DMS153 (cell line): ENCODE measurements around the gene AQP12A.
"Not testable (repeated sequence)": the region's sequence is repeated elsewhere in the genome, so short reads cannot be mapped to it uniquely, and the experiment has no call there.

Source experiments
- DNase-seq: peaks from one replicate; lab custom pipeline; 2025; lab: John Stamatoyannopoulos, UW

The AQP12A gene

DNA sequence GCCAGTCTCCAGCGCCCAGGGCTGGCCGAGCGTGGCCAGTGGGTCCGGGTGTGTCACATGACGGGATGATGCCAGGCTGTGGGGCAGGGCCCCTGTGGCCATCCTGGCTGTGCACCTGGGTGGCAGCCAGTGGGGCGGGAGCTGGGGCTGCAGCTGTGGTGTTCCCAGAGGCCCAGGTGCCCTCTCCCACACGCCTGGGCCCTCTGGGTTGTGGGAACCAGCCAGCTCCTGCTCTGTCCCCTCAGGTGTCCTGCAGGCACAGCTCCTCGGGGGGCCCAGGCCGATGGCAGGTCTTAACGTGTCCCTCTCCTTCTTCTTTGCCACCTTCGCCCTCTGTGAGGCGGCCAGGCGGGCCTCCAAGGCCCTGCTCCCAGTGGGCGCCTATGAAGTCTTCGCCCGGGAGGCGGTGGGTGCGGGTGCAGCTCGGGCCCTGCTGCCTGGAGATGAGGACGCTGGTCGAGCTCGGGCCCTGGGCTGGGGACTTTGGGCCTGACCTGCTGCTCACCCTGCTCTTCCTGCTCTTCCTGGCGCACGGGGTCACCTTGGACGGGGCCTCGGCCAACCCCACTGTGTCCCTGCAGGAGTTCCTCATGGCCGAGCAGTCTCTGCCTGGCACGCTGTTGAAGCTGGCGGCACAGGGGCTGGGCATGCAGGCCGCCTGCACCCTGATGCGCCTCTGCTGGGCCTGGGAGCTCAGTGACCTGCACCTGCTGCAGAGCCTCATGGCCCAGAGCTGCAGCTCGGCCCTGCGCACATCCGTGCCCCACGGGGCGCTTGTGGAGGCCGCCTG is at the start of gene AQP12A:
TSS of gene AQP12A (plus strand) at position 236 of the 790 bp plus-strand sequence. CDS start at position 284, 48 bp downstream.
- DNase-seq, result not testable (repeated sequence)

DNA sequence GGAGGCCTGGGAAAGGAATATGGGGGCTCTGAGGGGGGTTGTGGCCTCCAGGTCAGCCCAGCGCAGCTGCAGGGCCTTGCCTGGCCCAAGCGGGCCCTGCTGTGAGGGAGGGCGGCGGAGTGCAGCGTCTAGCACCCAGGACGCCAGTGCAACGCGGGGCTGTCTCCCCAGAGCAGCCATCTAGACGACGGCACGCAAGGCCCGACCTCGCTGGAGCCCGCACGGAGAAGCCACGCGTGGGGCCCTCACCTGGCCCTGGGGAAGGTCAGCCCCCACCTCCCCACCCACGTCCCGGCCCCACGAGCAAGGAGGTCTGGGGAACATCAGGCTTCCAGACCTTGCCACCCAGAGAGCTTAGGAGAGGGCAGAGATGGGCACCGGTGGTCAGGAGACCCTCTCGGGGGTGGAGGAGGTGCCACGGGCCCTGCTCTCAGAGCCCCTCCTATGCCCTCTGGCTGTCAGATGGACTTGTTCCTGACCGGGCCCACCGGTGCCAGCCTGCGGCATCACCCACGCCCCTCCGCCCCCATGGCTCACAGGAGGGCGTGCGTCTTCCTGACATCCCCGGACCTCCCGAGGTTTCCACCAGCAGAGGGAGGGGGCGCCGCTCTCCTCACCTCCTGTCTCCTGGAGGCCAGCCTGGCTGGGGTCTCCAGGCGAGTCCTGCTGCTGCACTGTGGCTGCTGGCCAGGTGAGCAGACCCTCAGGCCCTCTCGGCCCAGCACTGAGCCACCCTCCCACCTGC is 49.4 kb upstream of the AQP12A start:
- DNase-seq, result no peak

DNA sequence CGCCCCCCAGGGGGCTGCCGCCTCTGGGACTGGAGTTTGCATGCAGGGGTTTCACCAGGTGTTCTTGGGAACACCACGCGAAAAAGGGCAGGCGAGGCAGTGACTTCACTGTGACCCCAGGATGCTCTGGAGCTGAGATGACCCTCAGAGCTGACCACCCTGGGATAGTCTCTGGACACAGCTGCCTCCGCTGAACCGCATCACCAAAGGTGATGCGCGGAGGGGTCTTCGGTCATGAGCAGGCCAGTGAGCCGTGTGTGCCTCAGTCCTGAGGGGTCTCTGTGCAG is 48.9 kb upstream of the AQP12A start:
- no peak for DNase-seq

GRCh38 chr2:240643093-240643810 is 48.4 kb upstream of the AQP12A start:
- no peak for DNase-seq

DNA sequence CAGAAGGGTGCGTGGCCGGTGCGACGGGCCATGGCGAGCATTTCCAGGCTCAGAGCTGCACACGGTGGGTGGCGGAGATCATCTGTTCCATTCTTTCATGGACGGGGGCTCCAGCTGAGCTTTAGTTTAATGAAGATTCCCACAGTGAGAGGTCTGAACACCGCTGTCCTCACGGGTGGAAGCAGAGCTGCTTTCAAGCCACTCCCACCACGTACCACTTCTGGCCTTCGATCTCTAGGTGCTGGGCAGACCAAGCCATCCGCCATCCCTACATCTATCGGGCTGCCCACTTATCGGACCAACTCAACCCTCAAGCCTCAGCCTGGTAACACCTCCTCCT is 47.9 kb upstream of the AQP12A start:
- no peak for DNase-seq

DNA sequence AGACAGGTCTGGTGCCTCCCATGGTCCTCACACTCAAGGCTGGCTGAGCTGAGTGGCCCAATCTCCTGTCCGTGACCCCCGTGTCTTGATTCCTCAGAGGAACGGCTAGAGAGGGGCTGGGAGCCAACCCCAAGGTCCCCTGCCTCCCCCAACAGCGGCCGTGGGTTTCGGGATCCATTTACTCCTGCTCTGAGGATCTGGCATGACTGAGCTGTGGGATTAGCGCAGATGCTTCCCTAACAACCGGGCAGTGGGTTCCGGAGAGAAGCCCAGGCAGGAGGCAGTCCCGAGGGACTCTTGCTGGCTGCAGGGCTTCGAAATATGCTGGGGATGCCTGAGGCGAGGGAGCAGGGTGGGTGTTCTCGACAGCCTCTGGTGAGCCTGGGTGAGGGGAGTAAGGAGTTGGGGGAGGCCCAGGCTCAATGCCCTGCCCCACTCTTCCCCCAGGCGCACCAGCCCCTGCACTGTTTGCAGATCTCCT is 47.5 kb upstream of the AQP12A start:
- DNase-seq, result no peak

- DNase-seq, result no peak
Observed at GRCh38 chr2:240644859-240645301, 46.8 kb upstream of the AQP12A start.

- DNase-seq, result no peak
Observed at GRCh38 chr2:240645346-240645745, 46.3 kb upstream of the AQP12A start.

DNA sequence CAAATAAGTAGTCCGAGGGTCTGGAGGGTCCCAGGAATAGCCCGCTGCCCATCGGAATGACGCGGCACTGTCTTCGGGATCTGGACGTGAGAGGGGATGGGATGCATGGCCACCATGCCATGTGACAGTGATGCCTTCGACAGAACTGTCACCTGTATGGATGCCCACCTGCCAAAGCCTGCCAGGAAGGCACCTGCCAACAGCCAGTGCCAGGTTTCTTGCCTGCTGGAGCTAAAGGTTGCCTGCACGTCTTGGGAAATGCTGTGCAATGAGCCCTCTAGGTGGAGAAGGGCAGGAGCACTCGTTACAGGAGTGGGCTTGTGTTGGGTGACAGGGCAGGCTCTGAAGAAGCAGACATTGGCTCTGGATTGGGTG is 45.9 kb upstream of the AQP12A start:
- DNase-seq, result no peak

GRCh38 chr2:240646176-240646899 is 45.3 kb upstream of the AQP12A start:
- DNase-seq, result no peak

- no peak for DNase-seq
Observed at GRCh38 chr2:240646900-240647502, 44.7 kb upstream of the AQP12A start.

GRCh38 chr2:240647503-240648154 is 44.0 kb upstream of the AQP12A start:
- no peak for DNase-seq

- DNase-seq, result no peak
Observed at GRCh38 chr2:240648155-240648649, 43.5 kb upstream of the AQP12A start.

DNA sequence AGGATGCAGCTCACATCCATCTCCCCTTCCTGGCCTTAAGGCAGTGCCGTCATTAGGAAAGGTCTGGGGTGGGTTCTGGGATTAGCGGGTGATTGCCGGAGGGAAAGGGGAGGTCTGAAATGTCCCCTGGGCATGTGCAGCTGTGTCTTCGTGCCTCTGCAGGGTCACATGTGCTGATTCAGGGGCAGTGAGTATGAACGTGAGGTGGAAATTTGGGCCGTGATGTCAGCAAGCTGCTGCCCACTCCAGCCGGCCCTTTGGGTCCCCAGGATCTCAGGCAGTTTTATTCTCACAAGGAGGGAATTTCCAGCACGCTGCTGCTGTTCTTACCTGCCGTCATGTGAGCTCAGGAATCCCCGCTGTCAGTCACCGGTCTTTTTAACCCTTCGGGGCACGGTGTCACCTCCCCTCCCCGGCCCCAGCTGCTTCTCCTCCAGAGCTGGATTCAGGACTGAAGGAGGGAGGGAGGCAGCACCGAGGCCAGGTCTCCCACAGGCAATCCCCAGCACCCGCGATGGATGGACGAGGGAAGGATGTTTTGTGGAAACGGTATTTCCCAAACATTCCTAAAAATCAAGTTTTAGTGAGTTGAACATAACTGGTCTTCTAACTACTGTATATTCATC is 42.9 kb upstream of the AQP12A start:
- DNase-seq, result no peak

DNA sequence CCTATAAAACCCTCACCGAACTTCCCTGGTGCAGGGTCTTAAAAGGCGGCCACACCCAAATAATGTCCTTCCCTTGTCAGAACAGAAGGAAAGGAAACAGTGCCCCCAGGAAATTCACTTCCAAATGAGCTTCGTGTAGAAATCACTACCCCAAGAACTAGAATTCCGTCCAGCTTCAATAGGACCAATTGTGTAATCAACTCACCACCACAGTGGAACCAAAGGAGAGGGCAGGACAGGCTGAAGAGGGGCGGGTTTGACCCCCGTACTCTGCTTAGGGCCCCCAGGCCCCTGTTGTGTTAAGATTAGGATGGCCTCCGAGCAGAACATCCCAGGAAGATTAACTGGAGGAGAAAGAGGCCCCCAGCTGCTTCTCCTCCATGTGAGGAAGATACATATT is 42.3 kb upstream of the AQP12A start:
- no peak for DNase-seq

DNA sequence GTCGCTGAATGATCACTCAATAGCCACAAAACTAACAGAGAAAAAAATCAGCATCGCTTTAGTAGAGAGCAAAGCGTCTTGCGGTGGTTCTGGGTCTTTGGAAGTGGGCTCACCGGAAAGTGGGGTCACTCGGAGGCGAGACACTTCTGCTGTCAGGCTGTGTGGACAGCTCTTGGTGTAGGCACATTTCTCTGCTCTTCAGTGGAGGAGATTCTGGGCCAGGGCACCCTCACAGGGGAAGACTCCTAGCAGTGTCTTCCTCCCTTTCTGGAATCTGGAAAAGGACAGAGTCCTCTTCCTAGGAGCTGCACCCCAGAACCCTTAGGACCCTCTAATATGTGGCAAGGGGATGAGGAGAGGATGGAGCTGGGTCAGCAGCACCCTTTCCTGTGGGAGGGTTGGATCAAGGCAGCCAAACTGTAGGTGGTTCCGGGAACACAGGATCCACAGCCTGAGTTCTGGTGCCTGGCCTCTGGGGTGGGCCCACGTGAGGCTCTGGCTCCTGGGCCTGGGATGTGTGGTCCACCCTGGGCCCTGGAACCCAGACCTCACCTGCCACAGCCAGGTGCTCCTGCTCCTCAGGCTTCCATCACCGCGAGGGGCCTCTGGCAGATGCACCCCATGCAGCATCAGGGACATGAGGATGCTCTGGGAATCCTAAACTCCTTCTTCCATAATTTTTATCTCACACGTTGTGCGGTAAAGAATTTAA is 41.3 kb upstream of the AQP12A start:
- no peak for DNase-seq

DNA sequence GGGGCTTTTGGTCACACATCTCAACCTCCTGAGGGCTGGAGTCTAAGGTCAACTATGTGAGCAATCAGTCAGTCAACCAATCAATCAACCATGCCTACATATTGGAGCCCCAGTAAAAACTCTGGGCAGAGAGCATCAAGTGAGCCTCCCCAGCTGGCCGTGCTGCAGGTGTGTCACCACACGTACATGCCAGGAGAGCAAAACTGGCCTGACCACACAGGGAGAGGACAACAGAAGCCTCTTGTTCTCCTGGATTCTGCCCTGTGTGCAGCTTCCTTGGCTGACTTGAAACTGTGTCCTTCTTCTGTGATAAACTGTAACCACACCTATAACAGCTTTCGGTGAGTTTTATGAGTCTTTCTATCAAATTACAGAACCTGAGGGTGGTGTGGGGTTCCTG is 40.5 kb upstream of the AQP12A start:
- no peak for DNase-seq

GRCh38 chr2:240655931-240656886 is 35.5 kb upstream of the AQP12A start:
- DNase-seq, result no peak

DNA sequence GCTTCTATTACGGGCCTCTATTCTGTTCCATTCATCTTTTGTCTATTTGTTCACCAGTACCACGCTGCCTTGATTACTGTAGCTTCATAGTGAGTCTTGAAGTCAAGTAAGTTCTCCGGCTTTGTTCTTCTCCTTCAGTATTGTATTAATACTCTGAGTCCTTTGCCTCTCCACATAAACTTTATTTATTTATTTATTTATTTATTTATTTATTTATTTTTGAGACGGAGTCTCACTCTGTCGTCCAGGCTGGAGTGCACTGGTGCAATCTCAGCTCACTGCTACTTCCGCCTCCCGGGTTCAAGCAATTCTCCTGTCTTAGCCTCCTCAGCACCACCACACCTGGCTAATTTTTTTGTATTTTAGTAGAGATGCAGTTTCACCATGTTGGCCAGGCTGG is 31.8 kb upstream of the AQP12A start:
- not testable (repeated sequence) for DNase-seq
